Measurements from ENCODE around the gene SRL. TPM values are rescaled to one million over a fixed set of nuclear protein-coding genes. Genes with fewer than 3 reads are reported as not detected.

SRL gene
- total and polyA plus RNA-seq, 4 donors, result 0.14 to 0.22 (median 0.17) TPM

GRCh38 chr16:4193920-4194319 is 48.0 kb downstream of the SRL start:
- Histone ChIP-seq H3K4me1 (ENCODE audit: control insufficient read depth in 4 of 4, insufficient read depth in 4 of 4, low read length in 3 of 4) (no peaks in the 10 kb centered on the region), H3K36me3 (ENCODE audit: control insufficient read depth in 4 of 4, insufficient read depth in 3 of 4, low read depth in 1 of 4, low read length in 3 of 4) (no peaks in the 10 kb centered on the region), H3K27ac (ENCODE audit: low read depth in 1 of 2, low read length in 2 of 2) (no peak overlapping the region), H3K9ac (ENCODE audit: low read depth in 1 of 2, low read length in 2 of 2) (no peak overlapping the region), H3K4me3 (ENCODE audit: low read depth in 1 of 3, low read length in 3 of 3) (no peak overlapping the region), H3K27me3 (ENCODE audit: control insufficient read depth in 4 of 4, insufficient read depth in 4 of 4, low read length in 3 of 4) (no peaks in the 10 kb centered on the region), H3K9me3 (ENCODE audit: control insufficient read depth in 4 of 4, low read length in 3 of 4) (no peaks in the 10 kb centered on the region)
- no peak for DNase-seq (ENCODE audit: low spot score)
- TF ChIP-seq YY1 (IDR thresholded peaks at IDR 0.05) (no peak), JUND (IDR thresholded peaks at IDR 0.05) (no peak), HNF4A (conservative IDR thresholded peaks at IDR 0.05) (no peak), RXRA (IDR thresholded peaks at IDR 0.05) (no peak), SP1 (IDR thresholded peaks at IDR 0.05) (no peak), EGR1 (IDR thresholded peaks at IDR 0.05; ENCODE audit: low read depth in 2 of 2) (no peak), RAD21 (IDR thresholded peaks at IDR 0.05) (no peak), NR2F2 (IDR thresholded peaks at IDR 0.05) (no peak), FOXA1 (IDR thresholded peaks at IDR 0.05) (no peak), GABPA (IDR thresholded peaks at IDR 0.05 in 1 of 2, conservative IDR thresholded peaks at IDR 0.05 in 1 of 2) (no peak), ZBTB33 (IDR thresholded peaks at IDR 0.05) (no peak), FOXA2 (IDR thresholded peaks at IDR 0.05) (no peak), TAF1 (conservative IDR thresholded peaks at IDR 0.05) (no peak), HNF4G (IDR thresholded peaks at IDR 0.05) (no peak)
- TF ChIP-seq, protein P1, sequence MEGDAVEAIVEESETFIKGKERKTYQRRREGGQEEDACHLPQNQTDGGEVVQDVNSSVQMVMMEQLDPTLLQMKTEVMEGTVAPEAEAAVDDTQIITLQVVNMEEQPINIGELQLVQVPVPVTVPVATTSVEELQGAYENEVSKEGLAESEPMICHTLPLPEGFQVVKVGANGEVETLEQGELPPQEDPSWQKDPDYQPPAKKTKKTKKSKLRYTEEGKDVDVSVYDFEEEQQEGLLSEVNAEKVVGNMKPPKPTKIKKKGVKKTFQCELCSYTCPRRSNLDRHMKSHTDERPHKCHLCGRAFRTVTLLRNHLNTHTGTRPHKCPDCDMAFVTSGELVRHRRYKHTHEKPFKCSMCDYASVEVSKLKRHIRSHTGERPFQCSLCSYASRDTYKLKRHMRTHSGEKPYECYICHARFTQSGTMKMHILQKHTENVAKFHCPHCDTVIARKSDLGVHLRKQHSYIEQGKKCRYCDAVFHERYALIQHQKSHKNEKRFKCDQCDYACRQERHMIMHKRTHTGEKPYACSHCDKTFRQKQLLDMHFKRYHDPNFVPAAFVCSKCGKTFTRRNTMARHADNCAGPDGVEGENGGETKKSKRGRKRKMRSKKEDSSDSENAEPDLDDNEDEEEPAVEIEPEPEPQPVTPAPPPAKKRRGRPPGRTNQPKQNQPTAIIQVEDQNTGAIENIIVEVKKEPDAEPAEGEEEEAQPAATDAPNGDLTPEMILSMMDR (IDR thresholded peaks at IDR 0.05; ENCODE audit: low read depth, low read length, missing input control), result no peak
- TF ChIP-seq, protein P2, sequence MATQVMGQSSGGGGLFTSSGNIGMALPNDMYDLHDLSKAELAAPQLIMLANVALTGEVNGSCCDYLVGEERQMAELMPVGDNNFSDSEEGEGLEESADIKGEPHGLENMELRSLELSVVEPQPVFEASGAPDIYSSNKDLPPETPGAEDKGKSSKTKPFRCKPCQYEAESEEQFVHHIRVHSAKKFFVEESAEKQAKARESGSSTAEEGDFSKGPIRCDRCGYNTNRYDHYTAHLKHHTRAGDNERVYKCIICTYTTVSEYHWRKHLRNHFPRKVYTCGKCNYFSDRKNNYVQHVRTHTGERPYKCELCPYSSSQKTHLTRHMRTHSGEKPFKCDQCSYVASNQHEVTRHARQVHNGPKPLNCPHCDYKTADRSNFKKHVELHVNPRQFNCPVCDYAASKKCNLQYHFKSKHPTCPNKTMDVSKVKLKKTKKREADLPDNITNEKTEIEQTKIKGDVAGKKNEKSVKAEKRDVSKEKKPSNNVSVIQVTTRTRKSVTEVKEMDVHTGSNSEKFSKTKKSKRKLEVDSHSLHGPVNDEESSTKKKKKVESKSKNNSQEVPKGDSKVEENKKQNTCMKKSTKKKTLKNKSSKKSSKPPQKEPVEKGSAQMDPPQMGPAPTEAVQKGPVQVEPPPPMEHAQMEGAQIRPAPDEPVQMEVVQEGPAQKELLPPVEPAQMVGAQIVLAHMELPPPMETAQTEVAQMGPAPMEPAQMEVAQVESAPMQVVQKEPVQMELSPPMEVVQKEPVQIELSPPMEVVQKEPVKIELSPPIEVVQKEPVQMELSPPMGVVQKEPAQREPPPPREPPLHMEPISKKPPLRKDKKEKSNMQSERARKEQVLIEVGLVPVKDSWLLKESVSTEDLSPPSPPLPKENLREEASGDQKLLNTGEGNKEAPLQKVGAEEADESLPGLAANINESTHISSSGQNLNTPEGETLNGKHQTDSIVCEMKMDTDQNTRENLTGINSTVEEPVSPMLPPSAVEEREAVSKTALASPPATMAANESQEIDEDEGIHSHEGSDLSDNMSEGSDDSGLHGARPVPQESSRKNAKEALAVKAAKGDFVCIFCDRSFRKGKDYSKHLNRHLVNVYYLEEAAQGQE (IDR thresholded peaks at IDR 0.05), result no peak
- TF ChIP-seq, protein P3, sequence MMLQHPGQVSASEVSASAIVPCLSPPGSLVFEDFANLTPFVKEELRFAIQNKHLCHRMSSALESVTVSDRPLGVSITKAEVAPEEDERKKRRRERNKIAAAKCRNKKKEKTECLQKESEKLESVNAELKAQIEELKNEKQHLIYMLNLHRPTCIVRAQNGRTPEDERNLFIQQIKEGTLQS (IDR thresholded peaks at IDR 0.05), result no peak
- TF ChIP-seq, protein P4, sequence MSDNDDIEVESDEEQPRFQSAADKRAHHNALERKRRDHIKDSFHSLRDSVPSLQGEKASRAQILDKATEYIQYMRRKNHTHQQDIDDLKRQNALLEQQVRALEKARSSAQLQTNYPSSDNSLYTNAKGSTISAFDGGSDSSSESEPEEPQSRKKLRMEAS (IDR thresholded peaks at IDR 0.05), result no peak
- WGBS, result 90% methylated on average over 1 of the region's 1 CpG

All from liver (tissue), 9 donors.